GM12872 (cell line): ENCODE results near the gene PER1.

Experiments used
- TF ChIP-seq, protein P1 (sequence below): IDR thresholded peaks from 3 replicates; pipeline ENCODE4 v1.5.1; 2011; ENCODE audit warnings: low read depth, mild to moderate bottlenecking, low read length, moderate library complexity; ENCODE audit not compliant: insufficient read depth

PER1 gene

GRCh38 chr17:8125154-8125946 lies 26.9 kb downstream of the PER1 start:
- TF ChIP-seq, protein P1, sequence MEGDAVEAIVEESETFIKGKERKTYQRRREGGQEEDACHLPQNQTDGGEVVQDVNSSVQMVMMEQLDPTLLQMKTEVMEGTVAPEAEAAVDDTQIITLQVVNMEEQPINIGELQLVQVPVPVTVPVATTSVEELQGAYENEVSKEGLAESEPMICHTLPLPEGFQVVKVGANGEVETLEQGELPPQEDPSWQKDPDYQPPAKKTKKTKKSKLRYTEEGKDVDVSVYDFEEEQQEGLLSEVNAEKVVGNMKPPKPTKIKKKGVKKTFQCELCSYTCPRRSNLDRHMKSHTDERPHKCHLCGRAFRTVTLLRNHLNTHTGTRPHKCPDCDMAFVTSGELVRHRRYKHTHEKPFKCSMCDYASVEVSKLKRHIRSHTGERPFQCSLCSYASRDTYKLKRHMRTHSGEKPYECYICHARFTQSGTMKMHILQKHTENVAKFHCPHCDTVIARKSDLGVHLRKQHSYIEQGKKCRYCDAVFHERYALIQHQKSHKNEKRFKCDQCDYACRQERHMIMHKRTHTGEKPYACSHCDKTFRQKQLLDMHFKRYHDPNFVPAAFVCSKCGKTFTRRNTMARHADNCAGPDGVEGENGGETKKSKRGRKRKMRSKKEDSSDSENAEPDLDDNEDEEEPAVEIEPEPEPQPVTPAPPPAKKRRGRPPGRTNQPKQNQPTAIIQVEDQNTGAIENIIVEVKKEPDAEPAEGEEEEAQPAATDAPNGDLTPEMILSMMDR, result no peak

GRCh38 chr17:8124350-8125153 lies 27.7 kb downstream of the PER1 start:
- TF ChIP-seq, protein P1, result no peak

DNA sequence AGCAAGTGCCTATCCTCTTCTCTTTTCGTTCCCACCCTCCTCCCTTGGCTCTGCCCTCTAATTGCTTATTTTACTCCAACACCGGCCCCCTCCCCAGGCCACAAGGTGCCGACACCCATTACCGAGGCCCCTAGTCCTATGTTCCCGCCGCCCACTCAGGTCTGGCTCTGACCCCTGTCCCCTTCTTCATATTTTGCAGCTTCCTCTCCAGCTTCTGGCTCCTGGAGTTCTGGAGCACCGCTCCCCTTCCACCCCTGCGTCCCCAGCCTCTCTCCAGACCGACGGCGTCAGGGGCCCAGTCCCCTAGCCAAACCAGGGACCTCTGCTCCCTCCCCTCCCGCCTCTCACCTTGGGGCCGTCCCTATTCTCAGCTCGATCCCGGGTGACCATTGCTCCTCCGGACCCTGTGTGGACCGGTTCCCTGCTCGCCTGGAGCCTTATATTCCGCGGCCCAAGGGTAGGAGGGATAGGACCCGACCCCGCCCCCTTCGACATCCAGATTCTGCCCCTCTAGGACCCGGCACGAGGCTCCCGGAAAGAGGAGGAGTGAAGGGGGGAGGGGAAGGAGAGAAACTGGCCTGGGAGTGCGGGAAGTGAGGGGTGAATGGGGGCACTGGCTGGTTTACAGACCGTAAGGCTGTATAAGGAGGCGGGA lies 28.4 kb downstream of the PER1 start, which contains the start of gene HES7:
HES7 (minus strand) TSS at position 412 of the 655 bp plus-strand sequence; CDS start at position 390, 22 bp downstream.
- TF ChIP-seq, protein P1, result no peak

GRCh38 chr17:8122924-8123694 lies 29.1 kb downstream of the PER1 start:
- TF ChIP-seq, protein P1, result no peak

GRCh38 chr17:8122422-8122923 lies 29.7 kb downstream of the PER1 start:
- TF ChIP-seq, protein P1, result no peak

DNA sequence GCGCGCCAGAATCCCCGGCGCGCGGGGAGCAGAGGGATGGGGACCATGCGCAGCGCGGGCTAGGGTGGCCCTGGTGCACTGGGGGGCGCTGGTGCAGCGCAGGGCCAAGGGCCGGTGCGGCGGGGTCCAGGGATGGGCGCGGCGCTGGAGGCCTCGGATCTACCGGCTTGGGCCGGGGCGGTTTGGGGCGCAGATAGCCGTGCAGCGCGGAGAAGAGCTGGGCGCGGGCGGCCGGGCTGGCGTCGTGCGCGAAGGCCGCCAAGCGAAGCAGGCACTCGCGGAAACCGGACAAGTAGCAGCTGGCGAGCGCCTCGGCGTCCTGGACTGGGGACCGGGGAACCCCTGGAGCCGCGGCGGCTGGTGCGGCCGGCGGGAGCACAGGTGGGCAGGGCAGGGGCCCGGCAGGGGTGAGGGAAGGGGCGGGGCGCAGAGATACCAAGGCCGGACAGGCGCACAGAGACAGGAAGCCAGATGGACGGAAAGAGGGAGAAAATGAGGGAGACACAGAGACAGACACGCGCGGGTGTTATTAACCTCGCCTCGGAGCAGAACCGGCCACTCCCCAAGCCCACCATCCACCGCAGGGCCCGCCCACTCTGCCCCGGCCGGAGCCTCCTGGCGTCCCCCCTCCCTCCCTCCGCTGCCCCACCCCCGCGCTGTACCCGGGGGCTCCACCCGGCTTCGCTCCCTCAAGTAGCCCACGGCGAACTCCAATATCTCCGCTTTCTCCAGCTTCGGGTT lies 30.4 kb downstream of the PER1 start:
- TF ChIP-seq, protein P1, result peak; percentile 66; the same call in 2 of the 3 replicates
